HG03460 (cell line): ENCODE measurements around the gene ZBTB21.
"Not testable (repeated sequence)": the region's sequence is repeated elsewhere in the genome, so short reads cannot be mapped to it uniquely, and the experiment has no call there.

Source experiments
- ATAC-seq: cut with Tn5 transposase; IDR thresholded peaks from one replicate; pipeline ENCODE4 v1.9.1; 2021; ENCODE audit not compliant: unreplicated experiment

The ZBTB21 gene

GRCh38 chr21:41995577-41995976 is 14.6 kb downstream of the ZBTB21 start:
- ATAC-seq, result no peak

- ATAC-seq, result not testable (repeated sequence)
Measured at GRCh38 chr21:41994613-41995012, 15.5 kb downstream of the ZBTB21 start.

GRCh38 chr21:41993744-41994143 is 16.4 kb downstream of the ZBTB21 start:
- no peak for ATAC-seq

DNA sequence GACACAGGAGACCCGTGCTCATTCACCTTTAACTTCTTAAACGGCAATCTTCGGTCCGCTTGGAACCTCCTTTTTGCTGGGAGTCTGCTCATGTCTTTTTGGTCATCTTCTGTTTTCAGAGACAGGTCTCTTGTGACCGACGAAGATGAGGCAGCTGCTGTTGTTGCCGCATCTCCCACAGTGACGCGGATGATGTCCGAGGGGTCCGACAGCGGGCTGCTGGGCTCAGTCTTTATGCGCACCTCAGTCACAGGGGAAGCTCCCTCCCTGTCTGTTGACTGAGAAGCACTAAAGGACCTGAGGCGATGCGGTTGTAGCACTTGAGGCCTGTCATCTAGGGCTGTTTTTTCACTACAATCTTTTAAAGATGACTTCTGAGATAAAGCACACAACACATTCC is 17.6 kb downstream of the ZBTB21 start:
- ATAC-seq, result no peak

GRCh38 chr21:41991659-41992058 is 18.5 kb downstream of the ZBTB21 start:
- ATAC-seq, result no peak

GRCh38 chr21:41989698-41990097 is 20.5 kb downstream of the ZBTB21 start:
- no peak for ATAC-seq

GRCh38 chr21:41987310-41987709 is 22.9 kb downstream of the ZBTB21 start:
- no peak for ATAC-seq

GRCh38 chr21:41985662-41986416 is 24.3 kb downstream of the ZBTB21 start:
- no peak for ATAC-seq

DNA sequence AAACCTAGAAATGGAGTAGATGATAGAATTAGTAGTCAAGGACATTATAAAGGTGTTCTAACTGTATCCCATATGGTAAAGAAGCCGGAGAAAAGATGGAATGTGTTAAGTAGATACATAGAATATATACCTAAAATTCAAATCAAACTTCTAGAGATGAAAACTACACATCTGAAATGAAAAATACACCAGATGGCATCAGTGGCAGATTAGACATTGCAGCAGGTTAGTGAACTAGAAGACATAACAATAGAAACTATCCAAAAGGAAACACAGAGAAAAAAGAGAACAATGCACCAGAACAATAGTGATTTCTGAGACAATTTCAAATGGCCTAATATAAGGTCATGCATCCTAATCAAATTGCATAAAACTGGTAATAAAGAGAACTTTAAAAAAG is 26.9 kb downstream of the ZBTB21 start:
- ATAC-seq, result no peak

DNA sequence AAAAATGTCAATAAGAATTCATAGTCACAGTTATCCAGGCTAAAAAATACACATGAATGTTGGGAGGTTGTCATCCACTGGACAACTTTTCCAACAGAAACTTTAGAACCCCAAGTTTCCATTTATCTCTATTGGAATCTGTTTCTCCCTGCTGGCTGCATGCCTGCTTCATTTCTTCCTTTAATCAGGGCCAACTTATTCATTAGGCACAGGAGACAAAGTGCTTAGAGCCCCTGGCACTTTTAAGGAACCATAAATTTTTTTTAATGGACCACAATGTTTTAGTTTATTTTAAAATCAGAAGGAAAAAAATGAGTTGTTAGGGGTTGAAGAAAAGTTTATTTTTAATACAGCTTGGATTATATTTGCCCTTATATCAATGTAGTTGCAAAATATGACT is 29.6 kb downstream of the ZBTB21 start:
- no peak for ATAC-seq

DNA sequence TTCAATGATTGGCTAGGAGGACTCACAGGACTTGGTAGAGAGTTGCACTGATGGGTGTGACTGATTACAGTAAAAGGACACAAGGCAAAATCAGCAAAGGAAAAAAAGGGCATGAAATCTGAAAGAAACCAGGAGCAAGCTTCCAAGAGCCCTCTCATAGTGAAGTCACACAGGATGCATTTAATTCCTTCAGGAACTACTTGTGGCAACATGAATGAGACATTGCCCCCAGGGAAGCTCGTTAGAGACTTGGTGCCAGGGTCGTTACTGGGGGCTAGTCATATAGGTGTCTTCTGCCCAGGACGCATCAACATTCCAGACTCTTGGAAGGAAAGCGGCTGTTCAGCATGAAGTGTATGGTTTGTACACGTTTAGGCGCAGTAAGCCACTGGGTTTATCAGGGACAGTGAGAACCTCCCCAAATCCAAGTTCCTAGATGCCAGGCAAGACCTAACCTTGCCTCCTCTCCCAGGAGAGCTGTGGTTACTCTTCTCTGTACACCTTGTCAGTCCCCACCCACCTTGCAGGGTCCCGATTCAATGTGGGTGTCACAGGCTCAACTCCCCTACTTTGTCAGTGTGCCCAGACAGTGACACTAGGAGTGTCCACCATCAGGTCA is 30.3 kb downstream of the ZBTB21 start:
- ATAC-seq, result no peak

GRCh38 chr21:41979335-41979734 is 30.8 kb downstream of the ZBTB21 start:
- no peak for ATAC-seq

DNA sequence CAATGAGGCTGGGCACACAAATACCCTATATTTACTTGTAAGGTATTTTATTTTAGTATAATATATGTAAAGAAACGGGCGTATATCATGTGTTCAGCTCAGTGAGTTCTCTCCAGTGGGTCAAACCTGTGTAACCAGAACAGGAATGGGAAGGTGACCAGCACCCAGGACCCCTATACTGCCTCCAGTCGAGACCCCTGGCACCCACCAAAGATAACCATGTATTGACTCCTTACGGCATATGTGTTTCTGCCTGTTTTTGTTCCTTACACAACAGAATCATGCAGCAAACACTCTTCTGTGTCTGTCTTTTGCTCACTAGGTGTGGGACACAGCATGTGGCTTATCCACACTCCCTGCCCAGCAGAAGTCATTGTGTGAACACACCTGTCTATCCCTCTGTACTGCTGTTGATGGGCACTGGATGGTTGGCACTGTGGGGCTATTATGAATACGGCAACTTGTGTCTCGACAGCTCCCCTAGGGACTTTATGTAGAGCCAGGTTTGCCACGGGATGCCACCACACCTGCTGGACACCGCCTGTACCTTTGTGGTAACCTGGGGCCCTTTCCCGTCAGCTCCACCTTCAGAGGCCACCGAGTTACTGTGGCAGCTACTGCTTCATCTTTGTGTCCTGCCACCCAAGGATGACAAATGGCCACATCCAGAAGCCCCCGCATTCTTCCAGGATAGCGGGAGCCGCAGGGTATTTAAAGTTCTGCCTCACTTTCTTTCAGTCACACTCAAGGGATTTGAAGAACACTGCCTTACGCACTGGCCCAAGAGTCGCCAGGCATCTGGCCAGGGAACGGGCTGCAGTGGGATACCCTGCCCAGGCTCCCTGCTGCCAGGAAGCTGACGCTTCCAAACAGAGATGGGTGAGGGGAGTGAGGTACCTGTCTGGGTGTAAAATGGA is 32.9 kb downstream of the ZBTB21 start:
- no peak for ATAC-seq

GRCh38 chr21:41976611-41977010 is 33.5 kb downstream of the ZBTB21 start:
- no peak for ATAC-seq

GRCh38 chr21:41975391-41976272 is 34.5 kb downstream of the ZBTB21 start:
- no peak for ATAC-seq

DNA sequence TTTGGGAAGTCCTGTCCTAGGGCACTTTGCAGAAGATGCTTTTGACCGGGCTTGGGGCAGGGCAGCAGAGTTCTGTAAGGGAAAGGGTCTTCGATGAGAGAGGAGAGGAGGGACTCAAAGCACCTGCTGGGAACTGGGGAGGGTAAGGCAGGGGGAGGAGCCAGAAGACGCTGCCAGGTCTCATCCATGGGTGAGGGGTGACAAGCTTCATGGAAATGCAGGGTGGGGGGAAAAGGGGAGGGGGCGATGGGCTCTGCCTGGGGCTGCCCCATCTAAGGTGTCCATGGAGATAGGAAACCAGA is 35.5 kb downstream of the ZBTB21 start:
- ATAC-seq, result no peak

DNA sequence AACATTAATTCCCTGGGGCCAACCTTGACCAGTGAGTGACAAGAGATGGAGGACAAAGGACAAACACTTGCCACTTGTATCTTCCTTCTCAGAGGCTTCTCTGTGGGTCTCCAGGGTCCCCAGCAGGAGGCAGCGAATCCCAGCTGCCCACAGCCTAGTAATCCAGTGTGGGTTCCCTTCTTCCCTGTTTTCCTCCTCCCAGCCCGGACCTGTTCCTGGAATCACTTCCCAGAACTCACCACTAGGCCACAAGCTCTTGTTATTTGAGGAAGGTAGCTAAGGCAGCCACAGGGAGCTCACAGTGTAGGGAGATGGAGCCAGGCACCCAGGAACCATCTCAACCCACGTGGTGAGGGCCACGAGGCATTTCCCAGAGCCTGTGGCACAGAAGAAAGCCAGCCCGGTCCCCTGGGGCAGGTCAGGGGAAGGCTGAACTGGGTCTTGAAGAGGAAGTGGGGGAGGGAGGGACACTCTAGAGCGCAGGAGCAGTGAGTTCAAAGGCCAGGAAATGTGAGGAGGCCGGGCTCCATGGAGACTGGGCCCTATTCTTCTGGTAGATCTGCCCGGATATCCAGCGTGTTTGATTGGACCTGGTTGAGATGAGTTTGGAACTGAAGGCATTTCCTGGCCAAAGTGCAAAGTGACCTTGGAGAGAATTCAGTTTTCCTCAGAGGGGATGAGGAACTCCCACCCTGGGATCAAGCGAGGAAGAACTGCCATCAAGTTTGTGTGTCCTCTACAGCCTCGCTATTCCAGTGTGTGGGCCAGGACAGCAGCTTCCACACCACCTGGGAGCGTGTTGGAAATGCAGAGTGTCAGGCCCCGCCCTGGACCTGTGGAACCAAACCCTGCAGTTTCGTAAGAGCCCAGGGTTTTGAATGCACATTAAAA is 36.1 kb downstream of the ZBTB21 start:
- ATAC-seq, result no peak

DNA sequence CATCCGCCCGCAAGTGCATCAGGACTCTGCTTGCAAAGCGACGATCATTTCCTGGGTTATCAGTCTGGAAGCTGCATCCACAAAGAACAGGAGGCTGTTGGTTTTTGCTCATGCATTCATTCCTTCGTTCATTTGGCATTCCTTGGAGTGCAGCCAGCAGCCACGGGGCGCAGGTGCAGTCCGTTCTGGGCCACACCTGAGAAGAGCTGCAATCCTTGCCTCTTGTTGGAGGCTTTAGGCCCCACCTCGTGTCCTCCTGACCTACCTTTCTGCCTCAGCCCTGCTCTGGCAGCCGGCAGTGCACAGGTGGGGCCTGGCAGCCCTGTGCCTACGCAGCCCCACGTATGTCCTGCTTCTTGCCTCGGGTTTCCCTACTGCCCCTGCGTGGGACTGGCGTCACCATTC is 36.7 kb downstream of the ZBTB21 start:
- ATAC-seq, result no peak

DNA sequence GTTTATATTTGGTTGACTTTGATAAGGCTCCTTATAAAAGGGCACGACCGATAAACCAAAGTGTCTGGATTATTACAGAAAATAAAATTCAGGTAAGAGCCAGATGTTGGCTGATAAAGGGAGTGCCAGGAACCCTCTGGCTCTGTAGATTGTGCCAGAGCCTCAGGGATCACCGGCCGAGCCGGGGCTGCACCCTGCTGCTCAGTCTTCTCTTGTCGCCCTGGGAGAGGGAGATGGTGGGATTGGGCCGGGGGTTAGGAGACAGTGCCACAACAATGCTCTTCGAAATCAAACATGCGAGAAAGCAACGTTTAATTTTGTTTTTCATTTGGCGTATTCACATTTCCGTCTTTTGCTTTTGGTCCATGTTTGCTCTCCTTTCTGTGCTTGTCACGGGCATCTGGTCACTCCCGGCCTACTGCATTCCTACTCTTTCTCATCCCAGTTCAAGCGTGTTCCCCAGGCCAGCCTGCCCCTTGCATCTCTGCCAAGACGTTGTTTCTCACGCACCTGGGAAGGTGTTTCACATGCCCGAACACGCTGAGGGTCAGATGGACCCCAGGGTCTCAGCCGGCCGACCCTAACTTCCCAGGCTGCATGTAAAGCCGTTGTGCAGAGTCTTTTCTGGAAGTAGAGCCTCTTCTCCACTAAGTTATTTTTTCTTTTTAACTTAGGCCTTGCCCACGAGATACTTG is 37.5 kb downstream of the ZBTB21 start:
- no peak for ATAC-seq
